PC-9 (cell line): ENCODE results near the gene GBX1. TPM values are rescaled to one million over a fixed set of nuclear protein-coding genes. Genes with fewer than 3 reads are reported as not detected.
A peak's percentile ranks its signal among the peaks of the same experiment; 100 is the strongest.

Experiments
- BruUV-seq: library from RNA; stranded (reverse); fragments of 400-500 nt; replicated peaks from 2 replicates; lab custom pipeline; 2021; lab: Mats Ljungman, UMichigan
- CTCF ChIA-PET: fragments of 300-600 bp; sonication (Branson Sonifier 250); formaldehyde crosslinking; loops from one replicate; lab custom pipeline; 2022; ENCODE audit warnings: antibody characterized with exemption; lab: Charles Lee
- POLR2A ChIA-PET: fragments of 300-600 bp; sonication (Branson Sonifier 250); formaldehyde crosslinking; loops from one replicate; lab custom pipeline; 2022; ENCODE audit warnings: antibody characterized with exemption; ENCODE audit not compliant: unreplicated experiment; lab: Charles Lee
- DNase-seq, 2 experiments: peaks; one replicate each; pipeline versions ENCODE4 v3.0.0 to v3.0.0-alpha.2; 2015 to 2022; ENCODE audit warnings: mixed read lengths in 1 of 2
- H2AFZ ChIP-seq: fragments of 200-600 bp; sonication (generic); 2 replicates; pipeline ENCODE4 v1.8.1; 2017; ENCODE audit warnings: antibody characterized with exemption
- H3F3A ChIP-seq: fragments of 200-600 bp; sonication (generic); 2 replicates; pipeline ENCODE4 v1.8.1; 2017; ENCODE audit warnings: antibody characterized with exemption, mild to moderate bottlenecking, low read depth; ENCODE audit not compliant: insufficient read depth
- H3K27ac ChIP-seq: fragments of 200-600 bp; sonication (generic); 2 replicates; pipeline ENCODE4 v1.6.1; 2016; ENCODE audit warnings: mixed run types
- H3K27me3 ChIP-seq: fragments of 200-600 bp; sonication (generic); 2 replicates; pipeline ENCODE4 v1.6.1; 2016; ENCODE audit warnings: low read depth, mixed run types; ENCODE audit not compliant: insufficient read depth
- H3K36me3 ChIP-seq: fragments of 200-600 bp; sonication (generic); 2 replicates; pipeline ENCODE4 v1.6.1; 2016; ENCODE audit warnings: low read depth, mixed run types
- H3K4me1 ChIP-seq: fragments of 200-600 bp; sonication (generic); replicated peaks from 2 replicates; pipeline ENCODE4 v1.6.1; 2016; ENCODE audit warnings: mixed run types; ENCODE audit not compliant: insufficient read depth
- H3K4me2 ChIP-seq: fragments of 200-600 bp; sonication (generic); 2 replicates; pipeline ENCODE4 v1.6.1; 2017; ENCODE audit warnings: mixed run types
- H3K4me3 ChIP-seq: fragments of 200-600 bp; sonication (generic); 2 replicates; pipeline ENCODE4 v1.6.1; 2016; ENCODE audit warnings: mixed run types
- H3K79me2 ChIP-seq: fragments of 200-600 bp; sonication (generic); 2 replicates; pipeline ENCODE4 v1.6.1; 2017; ENCODE audit warnings: low read depth, mixed run types
- H3K9me2 ChIP-seq: fragments of 200-600 bp; sonication (generic); 2 replicates; pipeline ENCODE4 v1.8.1; 2017; ENCODE audit warnings: mild to moderate bottlenecking; ENCODE audit not compliant: insufficient read depth
- H3K9me3 ChIP-seq: fragments of 200-600 bp; sonication (generic); 2 replicates; pipeline ENCODE4 v1.8.1; 2016; ENCODE audit warnings: low read depth; ENCODE audit not compliant: insufficient read depth
- H4K20me1 ChIP-seq: fragments of 200-600 bp; sonication (generic); 2 replicates; pipeline ENCODE4 v1.8.1; 2017; ENCODE audit not compliant: insufficient read depth
- EZH2 ChIP-seq: fragments of 200-600 bp; sonication (generic); IDR thresholded peaks from 2 replicates; pipeline ENCODE4 v1.8.0; 2017; ENCODE audit warnings: antibody characterized with exemption, low read depth
- intact Hi-C: fragments of 100-400 bp; cut with micrococcal nuclease; formaldehyde crosslinking; loops from one replicate; pipeline ENCODE4 v1.10.0; 2022; ENCODE audit not compliant: unreplicated experiment
- total RNA-seq: library from RNA; stranded (reverse); gene quantifications from 2 replicates; pipeline ENCODE4 v1.2.3, GENCODE V29; 2021
- TF ChIP-seq, protein P1 (sequence below): fragments of 200-600 bp; sonication (generic); conservative IDR thresholded peaks from 2 replicates; pipeline ENCODE4 v1.6.1; 2017; ENCODE audit warnings: mixed run types, antibody characterized with exemption, mild to moderate bottlenecking, moderate library complexity

GBX1 gene
- total RNA-seq, 1 experiment from 2014 or later: not detected

DNA sequence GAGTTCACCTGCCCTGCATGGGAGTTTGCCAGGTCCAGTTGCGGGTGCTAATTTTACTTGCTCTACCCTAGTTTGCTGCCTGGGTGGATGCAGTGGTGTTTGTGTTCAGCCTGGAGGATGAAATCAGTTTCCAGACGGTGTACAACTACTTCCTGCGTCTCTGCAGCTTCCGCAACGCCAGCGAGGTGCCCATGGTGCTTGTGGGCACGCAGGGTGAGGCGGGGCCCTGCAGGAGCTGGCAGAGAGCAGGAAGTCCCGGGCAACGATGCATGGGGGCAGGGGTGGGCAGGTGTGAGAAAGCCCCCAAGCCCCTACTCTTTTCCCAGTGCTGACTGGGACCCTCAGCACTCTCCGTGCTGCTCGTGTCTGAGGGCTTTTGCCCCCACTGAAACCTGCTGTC lies 49.9 kb downstream of the GBX1 start:
- Histone ChIP-seq H3K27ac (no peak overlapping the region), H2AFZ (no peak overlapping the region), H3K36me3 (no peaks in the 10 kb centered on the region), H3K27me3 (no peaks in the 10 kb centered on the region), H4K20me1 (peaks cover 33% of the 10 kb centered on the region), H3K9me3 (no peaks in the 10 kb centered on the region), H3K4me1 (peaks cover 28% of the 10 kb centered on the region), H3K4me3 (no peak overlapping the region), H3F3A (peaks cover 19% of the 10 kb centered on the region), H3K9me2 (no peaks in the 10 kb centered on the region), H3K4me2 (no peak overlapping the region), H3K79me2 (peaks cover 17% of the 10 kb centered on the region)
- intact Hi-C loops: loop anchor here (10.0 kb wide), 1 partner anchor 673 kb away; no protein-coding TSS in a partner anchor
- POLR2A ChIA-PET: no interaction called here
- no TSS peak for BruUV-seq
- no peak for DNase-seq
- CTCF ChIA-PET: interaction anchor here (0.8 kb wide), 1 partner anchor 50 kb away, joined by 3 read pairs; the partner anchor contains the start of gene GBX1
- no peak for TF ChIP-seq EZH2
- TF ChIP-seq, protein P1, sequence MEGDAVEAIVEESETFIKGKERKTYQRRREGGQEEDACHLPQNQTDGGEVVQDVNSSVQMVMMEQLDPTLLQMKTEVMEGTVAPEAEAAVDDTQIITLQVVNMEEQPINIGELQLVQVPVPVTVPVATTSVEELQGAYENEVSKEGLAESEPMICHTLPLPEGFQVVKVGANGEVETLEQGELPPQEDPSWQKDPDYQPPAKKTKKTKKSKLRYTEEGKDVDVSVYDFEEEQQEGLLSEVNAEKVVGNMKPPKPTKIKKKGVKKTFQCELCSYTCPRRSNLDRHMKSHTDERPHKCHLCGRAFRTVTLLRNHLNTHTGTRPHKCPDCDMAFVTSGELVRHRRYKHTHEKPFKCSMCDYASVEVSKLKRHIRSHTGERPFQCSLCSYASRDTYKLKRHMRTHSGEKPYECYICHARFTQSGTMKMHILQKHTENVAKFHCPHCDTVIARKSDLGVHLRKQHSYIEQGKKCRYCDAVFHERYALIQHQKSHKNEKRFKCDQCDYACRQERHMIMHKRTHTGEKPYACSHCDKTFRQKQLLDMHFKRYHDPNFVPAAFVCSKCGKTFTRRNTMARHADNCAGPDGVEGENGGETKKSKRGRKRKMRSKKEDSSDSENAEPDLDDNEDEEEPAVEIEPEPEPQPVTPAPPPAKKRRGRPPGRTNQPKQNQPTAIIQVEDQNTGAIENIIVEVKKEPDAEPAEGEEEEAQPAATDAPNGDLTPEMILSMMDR: no peak

DNA sequence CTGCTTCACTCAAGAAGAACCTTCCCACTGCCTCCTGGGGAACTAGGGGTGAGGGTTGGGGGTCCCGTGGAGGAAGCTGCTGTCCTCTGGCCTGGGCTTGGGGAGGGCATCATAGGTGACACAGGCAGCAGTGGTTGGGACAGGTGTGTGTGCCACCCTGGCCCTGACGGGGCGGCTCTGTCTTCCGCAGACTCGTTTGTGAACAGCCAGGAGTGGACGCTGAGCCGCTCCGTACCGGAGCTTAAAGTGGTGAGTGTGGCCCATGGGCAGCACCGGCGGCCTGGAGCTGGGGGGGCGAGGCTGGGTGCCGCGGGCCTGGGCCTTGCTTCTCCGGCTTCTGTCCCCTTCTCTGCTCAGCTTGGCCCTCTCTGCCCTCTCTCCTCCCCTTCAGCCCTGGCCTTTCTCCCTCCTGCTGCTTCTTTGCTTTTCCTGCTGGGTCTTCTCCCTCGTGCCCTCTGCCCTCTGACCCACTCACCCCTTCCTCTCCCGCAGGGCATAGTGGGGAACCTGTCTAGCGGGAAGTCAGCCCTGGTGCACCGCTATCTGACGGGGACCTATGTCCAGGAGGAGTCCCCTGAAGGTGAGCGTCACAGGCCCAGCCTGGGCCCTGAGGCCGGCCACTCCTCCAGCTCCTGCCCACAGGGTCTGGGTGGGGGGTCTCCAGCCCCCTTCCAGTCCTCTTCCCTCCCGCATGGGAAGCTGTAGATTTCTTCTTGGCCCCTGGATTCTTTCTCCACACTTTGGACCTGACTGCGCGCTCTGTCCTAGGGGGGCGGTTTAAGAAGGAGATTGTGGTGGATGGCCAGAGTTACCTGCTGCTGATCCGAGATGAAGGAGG lies 50.7 kb downstream of the GBX1 start:
- TF ChIP-seq, protein P1: no peak
- no peak for TF ChIP-seq EZH2
- no peaks in the 10 kb centered on the region for H3K9me2 ChIP-seq
- H3K27ac ChIP-seq: no peak overlapping the region
- no peak overlapping the region for H3K4me3 ChIP-seq
- no peaks in the 10 kb centered on the region for H3K9me3 ChIP-seq
- peaks cover 24% of the 10 kb centered on the region for H3K79me2 ChIP-seq
- DNase-seq: no peak
- no peaks in the 10 kb centered on the region for H3K36me3 ChIP-seq
- H3F3A ChIP-seq: peaks cover 26% of the 10 kb centered on the region
- H3K4me1 ChIP-seq: peaks cover 30% of the 10 kb centered on the region
- intact Hi-C loops: loop anchor here (10.0 kb wide), 1 partner anchor 672 kb away; no protein-coding TSS in a partner anchor
- CTCF ChIA-PET: interaction anchor here (0.8 kb wide), 1 partner anchor 51 kb away, joined by 3 read pairs; the partner anchor contains the start of gene GBX1
- H2AFZ ChIP-seq: no peak overlapping the region
- no peaks in the 10 kb centered on the region for H3K27me3 ChIP-seq
- no TSS peak for BruUV-seq
- no peak overlapping the region; the same call in 1 of the 2 replicates for H3K4me2 ChIP-seq
- POLR2A ChIA-PET: interaction anchor here (0.6 to 1.0 kb wide), 2 partner anchors 58 to 110 kb away, joined by 5 to 7 read pairs; partner anchors contain the start of gene ABCF2
- H4K20me1 ChIP-seq: peaks cover 40% of the 10 kb centered on the region

DNA sequence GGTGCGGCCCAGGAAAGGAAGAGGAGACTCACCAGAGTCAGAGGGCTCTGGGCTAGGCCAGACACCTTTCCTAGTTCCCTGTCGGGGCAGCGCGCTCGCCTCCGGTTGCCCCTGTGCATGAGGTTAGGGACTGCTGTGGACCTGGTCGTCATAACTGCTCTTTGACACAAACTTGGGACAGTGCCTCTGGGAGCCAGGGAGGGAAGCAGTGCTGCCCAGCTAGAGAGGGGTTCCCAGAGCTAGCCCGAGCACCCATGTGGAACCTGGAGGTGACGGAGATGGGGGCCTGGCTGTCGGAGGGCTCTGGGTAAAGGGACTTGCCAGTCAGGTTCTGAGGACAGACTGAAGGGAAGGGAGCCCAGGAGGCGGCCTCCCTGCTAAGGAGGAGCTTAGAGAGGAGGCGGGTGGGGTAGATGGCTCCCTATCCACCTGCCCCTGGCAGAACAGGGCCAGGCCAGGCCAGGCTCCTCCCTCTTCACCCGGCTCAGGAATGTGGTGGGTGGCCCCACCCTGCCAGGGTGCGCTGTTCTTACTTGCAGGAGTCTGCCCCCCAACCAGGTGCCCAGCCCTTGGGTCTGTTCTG lies 51.6 kb downstream of the GBX1 start:
- H2AFZ ChIP-seq: no peak overlapping the region
- no peak overlapping the region for H3K27ac ChIP-seq
- CTCF ChIA-PET: interaction anchor here (0.6 kb wide), 2 partner anchors 91 to 1711 kb away, joined by 3 read pairs; partner anchors contain the start of gene ATG9B
- peak; percentile 68 to 96 for DNase-seq
- H3K9me2 ChIP-seq: no peaks in the 10 kb centered on the region
- H3K4me2 ChIP-seq: peak overlapping the region; percentile 7; the same call in 1 of the 2 replicates
- no peaks in the 10 kb centered on the region for H3K27me3 ChIP-seq
- H3K4me3 ChIP-seq: no peak overlapping the region
- TSS peak; percentile 85 for BruUV-seq
- H3K9me3 ChIP-seq: no peaks in the 10 kb centered on the region
- POLR2A ChIA-PET: interaction anchor here (0.6 to 1.0 kb wide), 3 partner anchors 59 to 212 kb away, joined by 5 to 7 read pairs (median 5); partner anchors contain the start of gene ABCF2
- H3K4me1 ChIP-seq: peaks cover 30% of the 10 kb centered on the region
- no peaks in the 10 kb centered on the region for H3K36me3 ChIP-seq
- H4K20me1 ChIP-seq: peaks cover 48% of the 10 kb centered on the region
- H3F3A ChIP-seq: peaks cover 26% of the 10 kb centered on the region
- intact Hi-C loops: loop anchor here (10.0 kb wide), 1 partner anchor 671 kb away; no protein-coding TSS in a partner anchor
- TF ChIP-seq EZH2: no peak
- TF ChIP-seq, protein P1: no peak
- H3K79me2 ChIP-seq: peaks cover 32% of the 10 kb centered on the region
